Inferior parietal cortex (tissue), 1 donor: ENCODE data around the gene PCK1.

Experiments
- DNase-seq: peaks from one replicate; pipeline ENCODE4 v3.0.0-alpha.2; 2016; ENCODE audit errors: extremely low spot score

PCK1 gene

GRCh38 chr20:57588596-57588995 lies 27.7 kb downstream of the PCK1 start:
- no peak for DNase-seq

GRCh38 chr20:57589123-57589727 lies 28.3 kb downstream of the PCK1 start:
- no peak for DNase-seq

- no peak for DNase-seq
Measured at GRCh38 chr20:57589728-57590484, 29.0 kb downstream of the PCK1 start.

- no peak for DNase-seq
Measured at GRCh38 chr20:57590485-57591288, 29.8 kb downstream of the PCK1 start.

- no peak for DNase-seq
Measured at GRCh38 chr20:57591289-57592229, 30.6 kb downstream of the PCK1 start.

GRCh38 chr20:57592263-57593092 lies 31.6 kb downstream of the PCK1 start:
- no peak for DNase-seq

DNA sequence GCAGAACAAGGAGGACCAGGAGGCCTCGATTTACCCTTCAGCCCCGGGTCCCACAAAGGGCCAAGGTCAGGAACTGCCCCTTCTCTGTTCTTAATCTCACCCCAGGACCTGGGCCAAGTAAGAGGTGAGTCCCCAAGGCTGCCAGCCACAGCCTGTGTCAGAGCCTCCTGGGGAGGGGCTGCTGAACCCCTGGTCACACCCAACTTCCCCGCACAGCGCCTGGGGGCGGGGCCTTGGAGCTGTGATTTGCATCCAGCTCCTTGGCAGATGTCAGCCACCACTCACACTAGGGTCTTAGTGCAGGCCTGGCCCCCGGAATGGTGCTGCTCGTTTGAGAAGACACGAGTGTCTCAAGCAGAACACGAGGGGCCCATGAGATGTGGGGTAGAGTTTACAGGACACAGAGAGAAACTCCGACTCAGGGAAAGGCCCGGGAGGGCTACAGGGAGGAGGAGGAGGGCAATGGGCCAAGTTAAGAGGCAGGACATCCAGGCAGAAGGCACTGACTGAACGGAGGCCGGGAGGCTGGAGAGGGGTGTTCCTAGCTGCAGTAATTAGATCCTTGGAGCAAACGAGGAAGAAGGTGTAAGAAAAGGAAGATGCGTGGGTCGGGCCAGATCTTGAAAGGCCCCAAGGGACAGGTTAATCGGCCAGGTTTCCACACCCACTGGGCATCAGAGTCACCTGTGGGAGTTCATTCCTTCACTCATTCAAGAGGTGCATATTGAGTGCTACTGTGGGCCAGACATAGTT lies 32.4 kb downstream of the PCK1 start:
- no peak for DNase-seq

GRCh38 chr20:57594092-57594951 lies 33.4 kb downstream of the PCK1 start:
- DNase-seq = peak; percentile 27

DNA sequence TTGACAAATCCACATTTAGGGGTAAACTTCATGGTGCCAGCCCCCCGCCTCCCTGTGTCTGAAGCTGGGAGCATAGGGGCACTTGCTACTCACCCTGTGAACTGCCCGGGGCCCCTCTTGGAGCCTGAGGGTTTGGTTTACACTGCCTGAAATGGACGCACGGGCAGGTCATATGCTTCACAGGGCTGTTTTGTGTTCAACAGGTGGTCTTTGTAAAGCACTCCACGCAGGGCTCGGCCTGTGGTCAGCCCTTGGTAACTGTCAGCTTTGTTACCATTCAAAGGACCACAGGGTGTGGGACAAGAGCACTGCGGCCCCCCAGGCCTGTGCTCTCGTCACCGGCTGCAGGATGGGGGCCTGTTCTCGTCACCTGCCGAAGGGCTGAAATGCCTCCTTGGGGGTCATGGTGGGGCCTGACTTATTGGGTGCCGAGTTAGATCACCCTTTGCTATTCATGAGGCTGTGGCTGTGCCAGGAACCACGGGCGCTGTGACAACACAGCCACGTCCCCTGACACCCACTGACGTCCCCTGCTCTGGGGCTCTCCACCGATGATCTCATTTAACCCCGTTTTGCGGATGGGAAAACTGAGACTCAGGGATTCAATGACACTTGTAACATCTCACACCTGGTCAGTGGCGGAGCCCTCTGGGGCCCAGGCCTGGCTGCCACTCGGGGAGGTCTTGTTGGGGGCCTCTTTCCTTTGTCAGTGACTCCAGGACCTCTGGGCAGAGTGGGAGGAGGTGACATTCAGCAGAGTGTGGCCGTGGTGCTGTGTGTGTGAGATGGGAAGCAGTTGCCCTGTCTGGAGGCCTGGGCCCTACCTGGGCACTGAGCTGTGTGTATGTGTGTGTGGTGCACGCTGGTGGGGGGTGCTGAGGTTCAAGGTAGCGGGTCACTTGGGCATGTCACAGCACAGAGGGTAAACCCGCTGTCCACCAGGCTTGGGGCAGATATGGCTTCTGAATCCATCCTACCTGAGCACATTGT lies 34.4 kb downstream of the PCK1 start:
- no peak for DNase-seq

DNA sequence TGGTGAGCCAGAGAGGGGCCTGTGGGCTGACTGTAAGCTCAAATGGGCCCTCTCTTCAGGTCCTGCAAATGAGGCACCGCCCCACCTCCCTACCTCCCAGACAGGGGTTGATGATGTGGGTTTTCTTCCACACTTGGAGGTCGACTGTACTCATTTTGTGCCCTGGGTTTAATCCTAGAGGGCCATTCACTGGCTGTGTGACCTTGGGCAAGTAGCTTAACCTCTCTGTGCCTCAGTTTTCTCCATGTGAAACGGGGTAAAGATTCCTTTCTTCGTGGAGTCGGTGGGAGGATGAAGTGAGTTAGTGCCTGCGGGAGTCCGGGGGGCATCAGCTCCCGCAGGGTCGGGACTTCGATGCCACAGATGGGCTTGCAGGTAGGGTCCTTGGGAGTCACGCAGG lies 35.4 kb downstream of the PCK1 start:
- DNase-seq = no peak

GRCh38 chr20:57596998-57597939 lies 36.4 kb downstream of the PCK1 start:
- DNase-seq = peak; percentile 55

- DNase-seq = no peak
Measured at GRCh38 chr20:57598060-57598459, 37.1 kb downstream of the PCK1 start.

DNA sequence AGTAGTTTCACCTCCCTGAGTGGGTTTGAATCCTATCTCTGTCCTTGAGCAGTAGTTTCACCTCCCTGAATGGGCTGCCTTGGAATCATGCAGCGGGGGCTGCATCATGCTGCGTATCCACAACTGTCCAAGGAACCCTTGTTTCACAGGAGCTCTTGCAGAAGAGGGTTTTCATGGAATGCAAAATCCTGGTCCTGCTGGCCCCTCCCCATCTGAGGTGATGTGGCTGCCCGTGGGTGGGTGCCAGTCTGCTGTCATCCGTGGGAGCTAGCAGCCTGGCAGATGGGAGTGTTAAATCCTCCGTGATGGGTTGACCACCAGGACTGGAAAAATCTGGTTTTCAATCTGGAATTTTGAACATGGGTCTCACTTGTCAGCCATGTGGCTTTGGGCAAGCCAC lies 37.6 kb downstream of the PCK1 start:
- DNase-seq = no peak

GRCh38 chr20:57600320-57601210 lies 39.7 kb downstream of the PCK1 start:
- no peak for DNase-seq

DNA sequence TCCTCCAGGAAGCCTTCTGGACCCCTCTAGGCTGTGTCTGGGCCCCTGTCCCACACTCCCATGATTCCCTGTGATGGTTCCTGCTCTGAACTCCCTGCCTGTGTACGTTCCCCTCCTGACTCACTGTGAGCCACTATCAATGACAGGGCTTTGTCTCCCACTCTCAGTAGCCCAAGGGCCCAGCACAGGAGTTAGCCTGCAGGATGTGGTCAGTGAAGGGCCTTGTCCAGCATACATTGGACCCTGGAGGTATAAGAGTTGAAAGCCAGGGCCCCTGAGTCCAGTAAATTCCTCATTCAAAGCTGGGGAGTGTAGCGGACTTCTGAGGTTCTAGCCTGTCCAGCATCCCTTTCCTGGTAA lies 40.3 kb downstream of the PCK1 start:
- DNase-seq = no peak

GRCh38 chr20:57601737-57602136 lies 40.8 kb downstream of the PCK1 start:
- DNase-seq = no peak
